Panc1 (cell line): ENCODE results near the gene TESK2. TPM values are rescaled to one million over a fixed set of nuclear protein-coding genes. Genes with fewer than 3 reads are reported as not detected.

Experiments
- ATAC-seq: fragments of 200-7000 bp; cut with Tn5 transposase; 2 replicates; pipeline ENCODE4 v1.9.1; 2020; ENCODE audit warnings: mild to moderate bottlenecking, moderate library complexity
- BruUV-seq: library from RNA; stranded (reverse); fragments of 400-500 nt; replicated peaks from 2 replicates; lab custom pipeline; 2021; lab: Mats Ljungman, UMichigan
- CTCF ChIA-PET: fragments of 300-600 bp; sonication (Branson Sonifier 250); formaldehyde crosslinking; loops from one replicate; lab custom pipeline; 2022; ENCODE audit warnings: antibody characterized with exemption; lab: Charles Lee
- POLR2A ChIA-PET: fragments of 300-600 bp; sonication (Branson Sonifier 250); formaldehyde crosslinking; loops from one replicate; lab custom pipeline; 2022; ENCODE audit warnings: antibody characterized with exemption; lab: Charles Lee
- DNase-seq: peaks from one replicate; pipeline ENCODE4 v3.0.0-alpha.2; 2010; ENCODE audit warnings: low read depth, low spot score
- H3K27ac ChIP-seq: 2 replicates; pipeline ENCODE4 v1.5.1; 2011; ENCODE audit warnings: mild to moderate bottlenecking, low read length, inconsistent platforms
- H3K27me3 ChIP-seq: fragments of 200-500 bp; sonication (Bioruptor generic); 2 replicates; pipeline ENCODE4 v1.6.0; 2014; ENCODE audit warnings: low read length, inconsistent platforms; ENCODE audit not compliant: control insufficient read depth, insufficient read depth
- H3K36me3 ChIP-seq: fragments of 200-500 bp; sonication (Bioruptor generic); 2 replicates; pipeline ENCODE4 v1.5.1; 2014; ENCODE audit warnings: inconsistent platforms, mild to moderate bottlenecking, low read length, moderate library complexity; ENCODE audit not compliant: control insufficient read depth, insufficient read depth
- H3K4me1 ChIP-seq: 2 replicates; pipeline ENCODE4 v1.5.1; 2011; ENCODE audit warnings: inconsistent platforms, mild to moderate bottlenecking, low read length, moderate library complexity; ENCODE audit not compliant: control insufficient read depth, insufficient read depth
- H3K4me3 ChIP-seq, 2 experiments: 2 replicates each; pipeline ENCODE4 v1.5.1; 2011 to 2012; ENCODE audit warnings: low read depth in 2 of 2, low read length in 2 of 2, mild to moderate bottlenecking in 2 of 2, inconsistent platforms in 1 of 2, moderate library complexity in 1 of 2
- H3K9me3 ChIP-seq: fragments of 200-500 bp; sonication (Bioruptor generic); 2 replicates; pipeline ENCODE4 v1.5.1; 2014; ENCODE audit warnings: low read depth, mild to moderate bottlenecking, inconsistent platforms, low read length, moderate library complexity; ENCODE audit not compliant: control insufficient read depth, insufficient read depth
- POLR2AphosphoS5 ChIP-seq: IDR thresholded peaks from 2 replicates; pipeline ENCODE4 v1.6.1; 2012; ENCODE audit warnings: mild to moderate bottlenecking, low read depth, low read length, moderate library complexity
- SIN3A ChIP-seq: IDR thresholded peaks from 2 replicates; pipeline ENCODE4 v1.6.1; 2012; ENCODE audit warnings: low read depth, mild to moderate bottlenecking, low read length, moderate library complexity, borderline replicate concordance; ENCODE audit not compliant: insufficient read depth
- TCF7L2 ChIP-seq: IDR thresholded peaks from 2 replicates; pipeline ENCODE4 v1.6.1; 2011; ENCODE audit warnings: mild to moderate bottlenecking, low read depth, low read length, inconsistent platforms
- in situ Hi-C: cut with HindIII; loops from 2 replicates; pipeline ENCODE4 v1.10.0; 2016; ENCODE audit warnings: low sequenced_read_pairs, low pct_unique_long_range_greater_than_20kb
- intact Hi-C: fragments of 100-400 bp; cut with micrococcal nuclease; formaldehyde crosslinking; loops from one replicate; pipeline ENCODE4 v1.10.0; 2022; ENCODE audit not compliant: unreplicated experiment
- total RNA-seq: library from RNA; stranded (reverse); gene quantifications from one replicate; pipeline ENCODE4 v1.2.1, GENCODE V29; 2021; ENCODE audit not compliant: unreplicated experiment
- TF ChIP-seq, protein P1 (sequence below): fragments of 450-650 bp; IDR thresholded peaks from 2 replicates; pipeline ENCODE4 v1.5.1; 2017; ENCODE audit warnings: mild to moderate bottlenecking
- TF ChIP-seq, protein P2 (sequence below), 2 experiments: IDR thresholded peaks; 2 replicates each; pipeline ENCODE4 v1.6.1; 2011 to 2012; ENCODE audit warnings: low read depth in 2 of 2, control low read depth in 1 of 2, low read length in 1 of 2, mild to moderate bottlenecking in 1 of 2, moderate library complexity in 1 of 2; ENCODE audit not compliant: insufficient read depth in 1 of 2

TESK2 gene
- total RNA-seq, 1 experiment from 2014 or later, result 3.3 TPM

DNA sequence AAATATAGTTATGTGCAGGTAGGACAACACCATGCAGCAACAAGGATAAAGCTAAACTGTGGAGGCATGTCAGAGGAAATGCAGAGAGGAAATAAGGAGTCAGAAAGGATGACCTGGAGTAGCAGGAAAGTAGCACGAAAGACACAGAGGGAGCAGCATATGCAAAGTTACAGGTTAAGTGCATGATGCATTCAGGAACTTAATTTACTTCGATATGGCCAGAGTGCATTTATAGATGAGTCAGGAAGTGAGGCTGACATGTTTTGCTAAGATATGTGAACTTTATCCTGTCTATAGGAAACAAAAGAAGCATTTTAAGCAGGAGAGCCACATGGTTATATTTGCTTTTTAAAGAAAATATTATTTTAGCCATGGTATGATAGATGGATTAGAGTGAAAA is 135.3 kb downstream of the TESK2 start:
- POLR2A ChIA-PET, result interaction anchor here (2.2 kb wide), 1 partner anchor 8 kb away, joined by 7 read pairs; no protein-coding TSS in a partner anchor
- H3K4me3 ChIP-seq, result no peak overlapping the region
- in situ Hi-C loops (no loop called here), intact Hi-C loops (no loop called here)
- no peaks in the 10 kb centered on the region for H3K27me3 ChIP-seq
- ATAC-seq, result no peak
- H3K36me3 ChIP-seq, result no peaks in the 10 kb centered on the region
- no TSS peak for BruUV-seq
- no peak for DNase-seq
- H3K27ac ChIP-seq, result no peak overlapping the region
- no peaks in the 10 kb centered on the region for H3K9me3 ChIP-seq
- CTCF ChIA-PET, result interaction anchor here (0.6 kb wide), 1 partner anchor 127 kb away, joined by 3 read pairs; no protein-coding TSS in a partner anchor
- TF ChIP-seq, protein P1, sequence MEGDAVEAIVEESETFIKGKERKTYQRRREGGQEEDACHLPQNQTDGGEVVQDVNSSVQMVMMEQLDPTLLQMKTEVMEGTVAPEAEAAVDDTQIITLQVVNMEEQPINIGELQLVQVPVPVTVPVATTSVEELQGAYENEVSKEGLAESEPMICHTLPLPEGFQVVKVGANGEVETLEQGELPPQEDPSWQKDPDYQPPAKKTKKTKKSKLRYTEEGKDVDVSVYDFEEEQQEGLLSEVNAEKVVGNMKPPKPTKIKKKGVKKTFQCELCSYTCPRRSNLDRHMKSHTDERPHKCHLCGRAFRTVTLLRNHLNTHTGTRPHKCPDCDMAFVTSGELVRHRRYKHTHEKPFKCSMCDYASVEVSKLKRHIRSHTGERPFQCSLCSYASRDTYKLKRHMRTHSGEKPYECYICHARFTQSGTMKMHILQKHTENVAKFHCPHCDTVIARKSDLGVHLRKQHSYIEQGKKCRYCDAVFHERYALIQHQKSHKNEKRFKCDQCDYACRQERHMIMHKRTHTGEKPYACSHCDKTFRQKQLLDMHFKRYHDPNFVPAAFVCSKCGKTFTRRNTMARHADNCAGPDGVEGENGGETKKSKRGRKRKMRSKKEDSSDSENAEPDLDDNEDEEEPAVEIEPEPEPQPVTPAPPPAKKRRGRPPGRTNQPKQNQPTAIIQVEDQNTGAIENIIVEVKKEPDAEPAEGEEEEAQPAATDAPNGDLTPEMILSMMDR, result no peak
- TF ChIP-seq, protein P2, sequence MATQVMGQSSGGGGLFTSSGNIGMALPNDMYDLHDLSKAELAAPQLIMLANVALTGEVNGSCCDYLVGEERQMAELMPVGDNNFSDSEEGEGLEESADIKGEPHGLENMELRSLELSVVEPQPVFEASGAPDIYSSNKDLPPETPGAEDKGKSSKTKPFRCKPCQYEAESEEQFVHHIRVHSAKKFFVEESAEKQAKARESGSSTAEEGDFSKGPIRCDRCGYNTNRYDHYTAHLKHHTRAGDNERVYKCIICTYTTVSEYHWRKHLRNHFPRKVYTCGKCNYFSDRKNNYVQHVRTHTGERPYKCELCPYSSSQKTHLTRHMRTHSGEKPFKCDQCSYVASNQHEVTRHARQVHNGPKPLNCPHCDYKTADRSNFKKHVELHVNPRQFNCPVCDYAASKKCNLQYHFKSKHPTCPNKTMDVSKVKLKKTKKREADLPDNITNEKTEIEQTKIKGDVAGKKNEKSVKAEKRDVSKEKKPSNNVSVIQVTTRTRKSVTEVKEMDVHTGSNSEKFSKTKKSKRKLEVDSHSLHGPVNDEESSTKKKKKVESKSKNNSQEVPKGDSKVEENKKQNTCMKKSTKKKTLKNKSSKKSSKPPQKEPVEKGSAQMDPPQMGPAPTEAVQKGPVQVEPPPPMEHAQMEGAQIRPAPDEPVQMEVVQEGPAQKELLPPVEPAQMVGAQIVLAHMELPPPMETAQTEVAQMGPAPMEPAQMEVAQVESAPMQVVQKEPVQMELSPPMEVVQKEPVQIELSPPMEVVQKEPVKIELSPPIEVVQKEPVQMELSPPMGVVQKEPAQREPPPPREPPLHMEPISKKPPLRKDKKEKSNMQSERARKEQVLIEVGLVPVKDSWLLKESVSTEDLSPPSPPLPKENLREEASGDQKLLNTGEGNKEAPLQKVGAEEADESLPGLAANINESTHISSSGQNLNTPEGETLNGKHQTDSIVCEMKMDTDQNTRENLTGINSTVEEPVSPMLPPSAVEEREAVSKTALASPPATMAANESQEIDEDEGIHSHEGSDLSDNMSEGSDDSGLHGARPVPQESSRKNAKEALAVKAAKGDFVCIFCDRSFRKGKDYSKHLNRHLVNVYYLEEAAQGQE (IDR thresholded peaks at IDR 0.05; ENCODE audit: insufficient read depth in 1 of 2, low read depth in 2 of 2, low read length in 1 of 2), result no peak
- TF ChIP-seq POLR2AphosphoS5 (no peak), SIN3A (no peak), TCF7L2 (no peak)
- H3K4me1 ChIP-seq, result no peaks in the 10 kb centered on the region

DNA sequence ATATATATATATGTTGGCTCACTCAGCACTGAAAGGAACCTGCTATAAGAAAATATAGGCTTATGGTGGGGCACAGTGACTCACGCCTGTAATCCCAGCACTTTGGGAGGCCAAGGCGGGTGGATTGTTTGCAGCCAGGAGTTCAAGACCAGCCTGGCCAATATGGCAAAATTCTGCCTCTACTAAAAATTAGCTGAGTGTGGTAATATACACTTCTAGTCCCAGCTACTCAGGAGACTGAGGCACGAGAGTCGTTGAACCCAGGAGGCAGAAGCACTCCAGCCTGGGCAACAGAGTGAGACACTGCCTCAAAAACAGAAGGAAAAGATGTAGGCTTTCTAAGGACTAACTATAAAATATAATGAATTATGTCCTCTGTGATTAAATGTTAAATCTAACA is 136.1 kb downstream of the TESK2 start:
- H3K9me3 ChIP-seq, result no peaks in the 10 kb centered on the region
- TF ChIP-seq, protein P1, result no peak
- TF ChIP-seq POLR2AphosphoS5 (no peak), TCF7L2 (no peak), SIN3A (no peak)
- TF ChIP-seq, protein P2 (IDR thresholded peaks at IDR 0.05; ENCODE audit: insufficient read depth in 1 of 2, low read depth in 2 of 2, low read length in 1 of 2), result no peak
- intact Hi-C loops (no loop called here), in situ Hi-C loops (no loop called here)
- no peaks in the 10 kb centered on the region for H3K36me3 ChIP-seq
- BruUV-seq, result no TSS peak
- no peak for DNase-seq
- H3K4me3 ChIP-seq, result no peak overlapping the region
- ChIA-PET POLR2A (interaction anchor here (0.5 kb wide), 1 partner anchor 367 kb away, joined by 5 read pairs; no protein-coding TSS in a partner anchor), CTCF (interaction anchor here (0.6 kb wide), 1 partner anchor 128 kb away, joined by 3 read pairs; no protein-coding TSS in a partner anchor)
- no peaks in the 10 kb centered on the region for H3K4me1 ChIP-seq
- H3K27me3 ChIP-seq, result no peaks in the 10 kb centered on the region
- ATAC-seq, result no peak
- H3K27ac ChIP-seq, result no peak overlapping the region
